Loucy (cell line): ENCODE results near the gene SPRY4.

Experiments used
- H2AFZ ChIP-seq: fragments of 200-600 bp; sonication (generic); 2 replicates; pipeline ENCODE4 v1.6.0; 2016; ENCODE audit warnings: antibody characterized with exemption, mild to moderate bottlenecking, low read length, moderate library complexity
- H3F3A ChIP-seq: fragments of 200-600 bp; 2 replicates; pipeline ENCODE4 v1.6.0; 2016; ENCODE audit warnings: antibody characterized with exemption, low read depth, mild to moderate bottlenecking
- H3K27me3 ChIP-seq: fragments of 200-600 bp; sonication (generic); 2 replicates; pipeline ENCODE4 v1.6.1; 2014; ENCODE audit warnings: low read length, mild to moderate bottlenecking; ENCODE audit not compliant: insufficient read depth, poor library complexity, severe bottlenecking
- H3K36me3 ChIP-seq: fragments of 200-600 bp; sonication (generic); 2 replicates; pipeline ENCODE4 v1.6.1; 2016; ENCODE audit warnings: low read length; ENCODE audit not compliant: insufficient read depth
- H3K4me1 ChIP-seq: fragments of 200-600 bp; sonication (generic); 2 replicates; pipeline ENCODE4 v1.5.1; 2014; ENCODE audit warnings: low read length, mild to moderate bottlenecking; ENCODE audit not compliant: insufficient read depth, poor library complexity, severe bottlenecking
- H3K4me2 ChIP-seq: fragments of 200-600 bp; sonication (generic); 2 replicates; pipeline ENCODE4 v1.6.0; 2014; ENCODE audit warnings: antibody characterized with exemption, low read length, low read depth, mild to moderate bottlenecking; ENCODE audit not compliant: poor library complexity, severe bottlenecking
- H3K4me3 ChIP-seq: fragments of 200-600 bp; sonication (generic); 2 replicates; pipeline ENCODE4 v1.5.1; 2014; ENCODE audit warnings: low read length, mild to moderate bottlenecking, mixed read lengths; ENCODE audit not compliant: poor library complexity, severe bottlenecking
- H3K79me2 ChIP-seq: fragments of 200-600 bp; sonication (generic); 2 replicates; pipeline ENCODE4 v1.6.1; 2014; ENCODE audit warnings: low read length; ENCODE audit not compliant: insufficient read depth
- H3K9ac ChIP-seq: fragments of 200-600 bp; sonication (generic); 2 replicates; pipeline ENCODE4 v1.6.0; 2014; ENCODE audit warnings: mild to moderate bottlenecking, low read depth, low read length, moderate library complexity; ENCODE audit not compliant: poor library complexity, severe bottlenecking
- H3K9me2 ChIP-seq: fragments of 200-600 bp; sonication (generic); replicated peaks from 2 replicates; pipeline ENCODE4 v1.6.1; 2016; ENCODE audit warnings: low read depth, low read length, mixed read lengths
- H3K9me3 ChIP-seq: fragments of 200-600 bp; sonication (generic); 2 replicates; pipeline ENCODE4 v1.6.1; 2014; ENCODE audit warnings: mild to moderate bottlenecking, antibody characterized with exemption, low read length, low read depth; ENCODE audit not compliant: insufficient read depth
- H4K20me1 ChIP-seq: fragments of 200-600 bp; sonication (generic); 2 replicates; pipeline ENCODE4 v1.6.0; 2014; ENCODE audit warnings: antibody characterized with exemption, low read length, mild to moderate bottlenecking; ENCODE audit not compliant: insufficient read depth, poor library complexity, severe bottlenecking
- EZH2phosphoT487 ChIP-seq: fragments of 200-600 bp; IDR thresholded peaks from 2 replicates; pipeline ENCODE4 v1.6.1; 2018; ENCODE audit warnings: antibody characterized with exemption, mild to moderate bottlenecking, moderate library complexity, borderline replicate concordance
- TF ChIP-seq, protein P1 (sequence below): fragments of 200-600 bp; sonication (generic); conservative IDR thresholded peaks from 2 replicates; pipeline ENCODE4 v1.5.1; 2014; ENCODE audit warnings: mild to moderate bottlenecking, antibody characterized with exemption, low read length

SPRY4 gene

DNA sequence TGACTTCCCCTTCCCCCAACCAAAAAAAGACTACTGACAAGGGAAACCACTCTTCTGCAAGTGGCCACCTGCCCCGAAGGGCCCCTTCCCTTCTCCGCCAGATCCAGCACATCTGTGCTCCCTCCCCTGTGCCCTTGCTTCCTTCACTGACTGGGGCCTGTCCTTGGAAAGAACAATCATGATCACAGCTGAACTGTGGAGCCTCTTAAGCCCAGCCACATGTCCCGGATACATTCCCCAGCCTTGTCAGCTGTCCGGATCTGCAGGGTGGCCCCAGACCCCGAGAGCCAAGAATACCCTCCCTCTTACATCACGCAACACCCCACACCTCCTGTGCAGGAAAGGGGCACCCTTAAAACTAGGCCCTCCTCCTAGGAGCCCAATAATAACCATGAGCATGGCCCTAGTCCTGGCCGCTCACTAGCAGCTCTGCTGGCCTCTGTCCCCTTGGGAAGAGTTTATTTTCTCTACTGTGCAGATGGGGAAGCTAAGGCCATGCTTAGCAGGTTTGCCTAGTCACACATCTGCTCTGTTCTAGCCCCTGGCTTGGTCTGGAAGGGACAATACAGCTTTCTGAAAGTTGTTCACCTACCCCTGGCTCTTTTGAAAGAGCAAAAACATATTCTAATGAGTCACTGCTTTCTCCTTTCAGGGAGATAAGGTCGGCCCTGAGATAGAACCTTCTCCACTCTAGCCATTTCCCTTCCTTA lies 3.8 kb downstream of the SPRY4 start:
- Histone ChIP-seq H3K79me2 (no peaks in the 10 kb centered on the region), H4K20me1 (no peaks in the 10 kb centered on the region), H3K4me3 (no peak overlapping the region)

DNA sequence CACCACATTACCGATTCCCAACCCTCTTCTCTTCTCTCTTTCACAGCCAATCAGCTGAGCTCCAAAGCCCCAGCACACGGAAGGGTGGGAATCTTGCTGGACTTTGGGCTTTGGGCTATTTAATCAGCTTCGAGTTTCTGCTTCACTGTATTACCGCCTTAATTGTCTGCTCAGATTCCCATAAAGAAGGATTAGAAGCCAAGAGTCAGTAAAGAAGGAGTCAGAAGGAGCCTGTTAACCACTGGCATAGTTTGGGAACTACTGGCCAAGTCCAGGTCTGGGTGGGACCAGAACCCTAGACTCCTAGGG lies 4.4 kb downstream of the SPRY4 start:
- Histone ChIP-seq H3K79me2 (no peaks in the 10 kb centered on the region), H4K20me1 (no peaks in the 10 kb centered on the region), H3K4me1 (peaks cover 24% of the 10 kb centered on the region), H2AFZ (no peak overlapping the region), H3K9me2 (no peaks in the 10 kb centered on the region), H3F3A (no peaks in the 10 kb centered on the region), H3K36me3 (no peaks in the 10 kb centered on the region), H3K9me3 (no peaks in the 10 kb centered on the region), H3K9ac (no peak overlapping the region), H3K4me3 (peak overlapping the region; percentile 10), H3K4me2 (peak overlapping the region; percentile 37), H3K27me3 (peaks cover 25% of the 10 kb centered on the region)
- TF ChIP-seq, protein P1, sequence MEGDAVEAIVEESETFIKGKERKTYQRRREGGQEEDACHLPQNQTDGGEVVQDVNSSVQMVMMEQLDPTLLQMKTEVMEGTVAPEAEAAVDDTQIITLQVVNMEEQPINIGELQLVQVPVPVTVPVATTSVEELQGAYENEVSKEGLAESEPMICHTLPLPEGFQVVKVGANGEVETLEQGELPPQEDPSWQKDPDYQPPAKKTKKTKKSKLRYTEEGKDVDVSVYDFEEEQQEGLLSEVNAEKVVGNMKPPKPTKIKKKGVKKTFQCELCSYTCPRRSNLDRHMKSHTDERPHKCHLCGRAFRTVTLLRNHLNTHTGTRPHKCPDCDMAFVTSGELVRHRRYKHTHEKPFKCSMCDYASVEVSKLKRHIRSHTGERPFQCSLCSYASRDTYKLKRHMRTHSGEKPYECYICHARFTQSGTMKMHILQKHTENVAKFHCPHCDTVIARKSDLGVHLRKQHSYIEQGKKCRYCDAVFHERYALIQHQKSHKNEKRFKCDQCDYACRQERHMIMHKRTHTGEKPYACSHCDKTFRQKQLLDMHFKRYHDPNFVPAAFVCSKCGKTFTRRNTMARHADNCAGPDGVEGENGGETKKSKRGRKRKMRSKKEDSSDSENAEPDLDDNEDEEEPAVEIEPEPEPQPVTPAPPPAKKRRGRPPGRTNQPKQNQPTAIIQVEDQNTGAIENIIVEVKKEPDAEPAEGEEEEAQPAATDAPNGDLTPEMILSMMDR: no peak
- TF ChIP-seq EZH2phosphoT487: no peak

More for the DNA sequence above, 3.8 kb downstream of the SPRY4 start:
- Histone ChIP-seq H3K4me1 (peaks cover 24% of the 10 kb centered on the region), H3K9me3 (no peaks in the 10 kb centered on the region), H3K9ac (no peak overlapping the region), H3K9me2 (no peaks in the 10 kb centered on the region), H3K4me2 (peak overlapping the region; percentile 37), H2AFZ (no peak overlapping the region), H3K27me3 (peaks cover 27% of the 10 kb centered on the region), H3K36me3 (no peaks in the 10 kb centered on the region), H3F3A (no peaks in the 10 kb centered on the region)
- TF ChIP-seq, protein P1: no peak
- TF ChIP-seq EZH2phosphoT487: no peak

DNA sequence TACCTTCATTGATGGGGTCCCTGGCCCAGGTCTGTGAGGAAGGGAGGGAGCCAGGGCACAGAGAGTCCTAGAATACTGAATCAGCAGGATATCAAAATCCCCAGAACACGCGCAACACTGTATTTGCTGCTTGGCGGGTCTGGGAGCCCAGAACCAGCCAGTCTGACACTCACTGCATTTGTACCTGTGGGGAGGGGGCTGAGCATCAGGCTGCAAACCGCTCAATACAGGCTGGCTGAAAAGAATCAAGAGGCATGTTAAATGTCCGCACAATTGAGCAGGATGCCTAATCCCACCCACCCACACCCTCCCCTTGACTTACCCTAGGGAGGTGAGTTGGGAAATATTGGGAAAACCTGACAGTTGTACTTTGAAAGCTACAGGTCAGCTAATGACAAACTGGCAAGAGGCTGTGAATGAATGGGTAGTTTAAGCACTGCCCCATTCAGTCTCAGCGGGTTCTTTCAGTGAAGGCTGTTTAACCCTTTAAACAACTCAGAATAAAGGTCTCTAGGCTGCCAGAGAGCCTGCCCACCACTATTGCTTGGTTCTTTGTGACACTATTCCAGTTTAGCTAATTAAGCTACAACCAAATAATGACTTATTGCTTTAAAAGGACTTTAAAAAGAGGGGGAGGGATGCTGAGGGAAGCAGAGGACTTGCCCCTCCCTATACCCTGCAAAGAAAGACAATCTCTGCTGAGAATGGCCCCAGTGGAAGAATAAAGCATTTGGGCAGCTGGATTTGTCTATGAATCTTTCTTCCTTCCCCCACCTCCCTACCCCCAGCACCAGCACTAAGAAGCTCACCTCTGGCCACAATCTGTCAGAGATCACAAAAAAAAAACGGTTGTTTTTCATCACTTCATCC lies 5.0 kb downstream of the SPRY4 start:
- TF ChIP-seq EZH2phosphoT487: no peak
- H2AFZ ChIP-seq: no peak overlapping the region
- no peaks in the 10 kb centered on the region for H3K9me2 ChIP-seq
- peak overlapping the region; percentile 10 for H3K4me3 ChIP-seq
- H3K79me2 ChIP-seq: no peaks in the 10 kb centered on the region
- H3K4me2 ChIP-seq: peak overlapping the region; percentile 37
- no peaks in the 10 kb centered on the region for H3K36me3 ChIP-seq
- H3K4me1 ChIP-seq: peaks cover 24% of the 10 kb centered on the region
- H3K9ac ChIP-seq: no peak overlapping the region
- no peaks in the 10 kb centered on the region for H4K20me1 ChIP-seq
- peaks cover 25% of the 10 kb centered on the region for H3K27me3 ChIP-seq
- H3K9me3 ChIP-seq: no peaks in the 10 kb centered on the region
- H3F3A ChIP-seq: no peaks in the 10 kb centered on the region
